ENCODE results near the gene TBL3.

GRCh38 chr16:1993731-1994131, 21.9 kb downstream of the TBL3 start:
- no peak for TF ChIP-seq CTCF (IDR thresholded peaks at IDR 0.05; ENCODE audit: low read depth, low read length)
- TF ChIP-seq POLR2A (IDR thresholded peaks at IDR 0.05; ENCODE audit: extremely low read depth, insufficient read length), result no peak
- TF ChIP-seq, protein P1, sequence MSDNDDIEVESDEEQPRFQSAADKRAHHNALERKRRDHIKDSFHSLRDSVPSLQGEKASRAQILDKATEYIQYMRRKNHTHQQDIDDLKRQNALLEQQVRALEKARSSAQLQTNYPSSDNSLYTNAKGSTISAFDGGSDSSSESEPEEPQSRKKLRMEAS (IDR thresholded peaks at IDR 0.05; ENCODE audit: low read depth, low read length), result no peak
- TF ChIP-seq MYC (IDR thresholded peaks at IDR 0.05; ENCODE audit: low read depth, low read length), result no peak

All from NB4 (cell line).